GM21526 (cell line): ENCODE measurements around the gene ARHGAP8.
"Not testable (repeated sequence)": the region's sequence is repeated elsewhere in the genome, so short reads cannot be mapped to it uniquely, and the experiment has no call there.

Experiments
- ATAC-seq: cut with Tn5 transposase; IDR thresholded peaks from one replicate; pipeline ENCODE4 v1.9.1; 2021; ENCODE audit warnings: moderate library complexity; ENCODE audit not compliant: unreplicated experiment, low FRiP score

ARHGAP8 gene

GRCh38 chr22:44895296-44896055 lies 143.1 kb downstream of the ARHGAP8 start:
- ATAC-seq = no peak

GRCh38 chr22:44898236-44898635 lies 145.9 kb downstream of the ARHGAP8 start:
- ATAC-seq = no peak

GRCh38 chr22:44901301-44901700 lies 148.9 kb downstream of the ARHGAP8 start:
- ATAC-seq = no peak

- ATAC-seq = not testable (repeated sequence)
These were observed 150.8 kb downstream of the ARHGAP8 start for GRCh38 chr22:44903164-44903563.

GRCh38 chr22:44904492-44905152 lies 152.2 kb downstream of the ARHGAP8 start:
- ATAC-seq = not testable (repeated sequence)

- ATAC-seq = no peak
These were observed 154.0 kb downstream of the ARHGAP8 start for GRCh38 chr22:44906248-44906936.

- no peak for ATAC-seq
These were observed 154.7 kb downstream of the ARHGAP8 start for GRCh38 chr22:44906999-44907644.

GRCh38 chr22:44907765-44908737 lies 155.7 kb downstream of the ARHGAP8 start:
- ATAC-seq = no peak

GRCh38 chr22:44909241-44909640 lies 156.9 kb downstream of the ARHGAP8 start:
- no peak for ATAC-seq
